NCI-H187 (cell line): Measurements from ENCODE around the gene CDC42BPB.

ENCODE experiments used
- DNase-seq, 2 experiments: peaks; one replicate each; lab custom pipeline; 2025; lab: John Stamatoyannopoulos, UW

The CDC42BPB gene

GRCh38 chr14:103019826-103020225 is 37.5 kb downstream of the CDC42BPB start:
- DNase-seq: no peak

GRCh38 chr14:103019236-103019635 is 38.1 kb downstream of the CDC42BPB start:
- no peak for DNase-seq

- no peak for DNase-seq
These were observed 40.8 kb downstream of the CDC42BPB start for GRCh38 chr14:103016594-103016993.

- no peak for DNase-seq
These were observed 41.3 kb downstream of the CDC42BPB start for GRCh38 chr14:103016071-103016470.

- no peak for DNase-seq
These were observed 41.9 kb downstream of the CDC42BPB start for GRCh38 chr14:103015426-103015825.

GRCh38 chr14:103014466-103015228 is 42.7 kb downstream of the CDC42BPB start:
- DNase-seq: peak; percentile 17 to 30

- no peak for DNase-seq
These were observed 44.3 kb downstream of the CDC42BPB start for GRCh38 chr14:103013028-103013427.

GRCh38 chr14:103009559-103009958 is 47.8 kb downstream of the CDC42BPB start:
- no peak for DNase-seq

GRCh38 chr14:103008768-103009357 is 48.5 kb downstream of the CDC42BPB start:
- no peak for DNase-seq

- DNase-seq: no peak
These were observed 49.2 kb downstream of the CDC42BPB start for GRCh38 chr14:103008126-103008525.

- DNase-seq: no peak
These were observed 49.8 kb downstream of the CDC42BPB start for GRCh38 chr14:103007555-103007954.

- no peak for DNase-seq
These were observed 50.3 kb downstream of the CDC42BPB start for GRCh38 chr14:103006991-103007520.

GRCh38 chr14:103006106-103006505 is 51.2 kb downstream of the CDC42BPB start:
- DNase-seq: no peak

- DNase-seq: no peak
These were observed 53.5 kb downstream of the CDC42BPB start for GRCh38 chr14:103003850-103004249.

GRCh38 chr14:103003351-103003615 is 54.1 kb downstream of the CDC42BPB start:
- no peak for DNase-seq

GRCh38 chr14:103002578-103003350 is 54.6 kb downstream of the CDC42BPB start:
- no peak for DNase-seq

- no peak for DNase-seq
These were observed 55.5 kb downstream of the CDC42BPB start for GRCh38 chr14:103001651-103002396.

GRCh38 chr14:103001226-103001625 is 56.1 kb downstream of the CDC42BPB start:
- no peak for DNase-seq

GRCh38 chr14:103000291-103000921 is 56.9 kb downstream of the CDC42BPB start:
- DNase-seq: no peak

GRCh38 chr14:102999227-102999895 is 58.0 kb downstream of the CDC42BPB start:
- no peak for DNase-seq

GRCh38 chr14:102998393-102998792 is 59.0 kb downstream of the CDC42BPB start:
- no peak for DNase-seq
